ENCODE data around the gene ORAI3. TPM values are rescaled to one million over a fixed set of nuclear protein-coding genes. Genes with fewer than 3 reads are reported as not detected.

ORAI3 gene
- total RNA-seq, 1 donor from 2014 or later = 11.8 TPM

- Mint-ChIP-seq H3K27me3 (no peaks in the 10 kb centered on the region), H3K4me3 (no peak overlapping the region), H3K9me3 (no peaks in the 10 kb centered on the region), H3K4me1 (peaks cover 23% of the 10 kb centered on the region), H3K36me3 (ENCODE audit: low read depth) (peaks cover 64% of the 10 kb centered on the region), H3K27ac (no peak overlapping the region)
- intact Hi-C loops (cut with micrococcal nuclease) = no loop called here
- DNase-seq = no peak
Measured at GRCh38 chr16:30961384-30961783, 12.5 kb downstream of the ORAI3 start.

- peaks cover 71% of the 10 kb centered on the region for H3K36me3 Mint-ChIP-seq (ENCODE audit: low read depth)
- intact Hi-C loops (cut with micrococcal nuclease) = no loop called here
- H3K27me3 Mint-ChIP-seq = no peaks in the 10 kb centered on the region
- H3K9me3 Mint-ChIP-seq = no peaks in the 10 kb centered on the region
- H3K4me1 Mint-ChIP-seq = peaks cover 13% of the 10 kb centered on the region
- no peak overlapping the region for H3K27ac Mint-ChIP-seq
- H3K4me3 Mint-ChIP-seq = no peak overlapping the region
- no peak for DNase-seq
Measured at GRCh38 chr16:30963925-30964511, 15.2 kb downstream of the ORAI3 start.

- peaks cover 6% of the 10 kb centered on the region for H3K4me1 Mint-ChIP-seq
- no peaks in the 10 kb centered on the region for H3K9me3 Mint-ChIP-seq
- no peak overlapping the region for H3K27ac Mint-ChIP-seq
- no peaks in the 10 kb centered on the region for H3K27me3 Mint-ChIP-seq
- no peak for DNase-seq
- H3K4me3 Mint-ChIP-seq = no peak overlapping the region
- intact Hi-C loops (cut with micrococcal nuclease) = no loop called here
- H3K36me3 Mint-ChIP-seq (ENCODE audit: low read depth) = peaks cover 68% of the 10 kb centered on the region
Measured at GRCh38 chr16:30964574-30965226, 15.8 kb downstream of the ORAI3 start.

GRCh38 chr16:30965436-30965835 lies 16.6 kb downstream of the ORAI3 start:
- Mint-ChIP-seq H3K27me3 (no peaks in the 10 kb centered on the region), H3K4me1 (peaks cover under 1% of the 10 kb centered on the region), H3K36me3 (ENCODE audit: low read depth) (peaks cover 63% of the 10 kb centered on the region), H3K4me3 (no peak overlapping the region), H3K9me3 (no peaks in the 10 kb centered on the region), H3K27ac (no peak overlapping the region)
- intact Hi-C loops (cut with micrococcal nuclease) = no loop called here
- no peak for DNase-seq

GRCh38 chr16:30966033-30966619 lies 17.3 kb downstream of the ORAI3 start:
- Mint-ChIP-seq H3K27me3 (no peaks in the 10 kb centered on the region), H3K4me1 (peaks cover 2% of the 10 kb centered on the region), H3K9me3 (no peaks in the 10 kb centered on the region), H3K36me3 (ENCODE audit: low read depth) (peaks cover 66% of the 10 kb centered on the region), H3K4me3 (no peak overlapping the region), H3K27ac (no peak overlapping the region)
- no peak for DNase-seq
- intact Hi-C loops (cut with micrococcal nuclease) = no loop called here

- Mint-ChIP-seq H3K4me3 (no peak overlapping the region), H3K27ac (no peak overlapping the region), H3K36me3 (ENCODE audit: low read depth) (peaks cover 67% of the 10 kb centered on the region), H3K27me3 (no peaks in the 10 kb centered on the region), H3K9me3 (no peaks in the 10 kb centered on the region), H3K4me1 (peaks cover 2% of the 10 kb centered on the region)
- no peak for DNase-seq
- intact Hi-C loops (cut with micrococcal nuclease) = no loop called here
Measured at GRCh38 chr16:30967795-30968194, 18.9 kb downstream of the ORAI3 start.

GRCh38 chr16:30969246-30969842 lies 20.5 kb downstream of the ORAI3 start:
- no peak overlapping the region for H3K4me3 Mint-ChIP-seq
- no peak for DNase-seq
- no peaks in the 10 kb centered on the region for H3K9me3 Mint-ChIP-seq
- intact Hi-C loops (cut with micrococcal nuclease) = no loop called here
- H3K27ac Mint-ChIP-seq = no peak overlapping the region
- no peaks in the 10 kb centered on the region for H3K27me3 Mint-ChIP-seq
- peaks cover 69% of the 10 kb centered on the region for H3K36me3 Mint-ChIP-seq (ENCODE audit: low read depth)
- peaks cover 2% of the 10 kb centered on the region for H3K4me1 Mint-ChIP-seq

GRCh38 chr16:30971298-30971697 lies 22.4 kb downstream of the ORAI3 start:
- H3K27ac Mint-ChIP-seq = no peak overlapping the region
- H3K4me1 Mint-ChIP-seq = peaks cover 2% of the 10 kb centered on the region
- intact Hi-C loops (cut with micrococcal nuclease) = no loop called here

GRCh38 chr16:30972872-30973271 lies 24.0 kb downstream of the ORAI3 start:
- H3K4me1 Mint-ChIP-seq = peaks cover 2% of the 10 kb centered on the region
- intact Hi-C loops (cut with micrococcal nuclease) = no loop called here
- no peak overlapping the region for H3K27ac Mint-ChIP-seq
- H3K36me3 Mint-ChIP-seq (ENCODE audit: low read depth) = peaks cover 64% of the 10 kb centered on the region
- H3K27me3 Mint-ChIP-seq = no peaks in the 10 kb centered on the region
- H3K4me3 Mint-ChIP-seq = no peak overlapping the region
- DNase-seq = no peak
- H3K9me3 Mint-ChIP-seq = no peaks in the 10 kb centered on the region

More at GRCh38 chr16:30971298-30971697, 22.4 kb downstream of the ORAI3 start:
- Mint-ChIP-seq H3K36me3 (ENCODE audit: low read depth) (peaks cover 68% of the 10 kb centered on the region), H3K4me3 (no peak overlapping the region), H3K9me3 (no peaks in the 10 kb centered on the region), H3K27me3 (no peaks in the 10 kb centered on the region)
- DNase-seq = no peak

GRCh38 chr16:30974348-30974747 lies 25.5 kb downstream of the ORAI3 start:
- no peak overlapping the region for H3K4me3 Mint-ChIP-seq
- no peaks in the 10 kb centered on the region for H3K9me3 Mint-ChIP-seq
- H3K4me1 Mint-ChIP-seq = peaks cover 2% of the 10 kb centered on the region
- DNase-seq = no peak
- no peak overlapping the region for H3K27ac Mint-ChIP-seq
- intact Hi-C loops (cut with micrococcal nuclease) = no loop called here
- no peaks in the 10 kb centered on the region for H3K27me3 Mint-ChIP-seq
- H3K36me3 Mint-ChIP-seq (ENCODE audit: low read depth) = peaks cover 65% of the 10 kb centered on the region

GRCh38 chr16:30976486-30976885 lies 27.6 kb downstream of the ORAI3 start:
- intact Hi-C loops (cut with micrococcal nuclease) = no loop called here
- Mint-ChIP-seq H3K27ac (no peak overlapping the region), H3K36me3 (ENCODE audit: low read depth) (peaks cover 63% of the 10 kb centered on the region), H3K9me3 (no peaks in the 10 kb centered on the region), H3K4me1 (no peaks in the 10 kb centered on the region), H3K27me3 (no peaks in the 10 kb centered on the region), H3K4me3 (no peak overlapping the region)
- no peak for DNase-seq

- no peak overlapping the region for H3K27ac Mint-ChIP-seq
Measured at GRCh38 chr16:30977502-30977901, 28.6 kb downstream of the ORAI3 start.

GRCh38 chr16:30979170-30980022 lies 30.5 kb downstream of the ORAI3 start:
- H3K9me3 Mint-ChIP-seq = no peaks in the 10 kb centered on the region
- intact Hi-C loops (cut with micrococcal nuclease) = no loop called here
- DNase-seq = no peak
- no peak overlapping the region for H3K27ac Mint-ChIP-seq
- no peak overlapping the region for H3K4me3 Mint-ChIP-seq
- H3K4me1 Mint-ChIP-seq = no peaks in the 10 kb centered on the region
- H3K27me3 Mint-ChIP-seq = no peaks in the 10 kb centered on the region
- peaks cover 44% of the 10 kb centered on the region for H3K36me3 Mint-ChIP-seq (ENCODE audit: low read depth)

More at GRCh38 chr16:30977502-30977901, 28.6 kb downstream of the ORAI3 start:
- H3K9me3 Mint-ChIP-seq = no peaks in the 10 kb centered on the region
- peak; percentile 70 for DNase-seq
- H3K4me3 Mint-ChIP-seq = no peak overlapping the region
- intact Hi-C loops (cut with micrococcal nuclease) = no loop called here
- H3K27me3 Mint-ChIP-seq = no peaks in the 10 kb centered on the region
- H3K36me3 Mint-ChIP-seq (ENCODE audit: low read depth) = peaks cover 57% of the 10 kb centered on the region
- no peaks in the 10 kb centered on the region for H3K4me1 Mint-ChIP-seq

- no peaks in the 10 kb centered on the region for H3K4me1 Mint-ChIP-seq
- intact Hi-C loops (cut with micrococcal nuclease) = no loop called here
- H3K27me3 Mint-ChIP-seq = no peaks in the 10 kb centered on the region
- no peak overlapping the region for H3K27ac Mint-ChIP-seq
- H3K9me3 Mint-ChIP-seq = no peaks in the 10 kb centered on the region
- no peak for DNase-seq
- H3K36me3 Mint-ChIP-seq (ENCODE audit: low read depth) = peaks cover 43% of the 10 kb centered on the region
- no peak overlapping the region for H3K4me3 Mint-ChIP-seq
Measured at GRCh38 chr16:30980023-30980371, 31.1 kb downstream of the ORAI3 start.
